ENCODE measurements around the gene PLA2G2F.

Gene PLA2G2F

DNA sequence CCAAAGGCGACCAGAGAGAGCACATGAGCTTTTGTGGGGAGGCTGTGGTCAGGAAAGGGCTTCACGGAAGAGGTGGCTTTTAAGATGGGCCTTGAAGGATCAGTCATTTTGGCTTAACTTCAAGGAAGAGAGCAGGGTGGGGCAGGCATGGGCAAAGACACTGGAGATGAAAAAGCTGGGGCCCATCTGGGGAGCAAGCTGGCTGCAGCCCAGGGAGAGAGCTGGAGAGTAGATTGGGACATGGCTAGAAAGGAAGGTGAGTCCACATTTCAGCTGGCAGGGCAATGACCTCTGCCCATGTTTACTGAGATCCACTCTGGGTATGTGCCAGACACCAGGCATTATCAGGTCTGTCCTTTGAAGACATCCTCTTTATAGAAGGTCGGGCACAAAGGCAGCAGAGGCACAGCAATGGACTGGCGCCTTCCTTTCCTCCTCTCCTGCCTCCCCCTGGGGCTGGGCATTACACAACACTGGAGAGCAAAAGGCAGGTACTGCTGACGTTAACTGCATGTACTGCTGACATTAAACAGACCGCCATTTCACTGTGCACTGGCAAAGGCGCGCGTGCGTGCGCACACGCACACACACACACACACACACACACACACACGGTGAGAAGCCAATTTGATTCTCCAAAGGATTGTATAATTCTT lies 44.6 kb downstream of the PLA2G2F start:
- H3K27ac ChIP-seq (ENCODE audit: low read length): peak overlapping the region; percentile 97
- H3K36me3 ChIP-seq (ENCODE audit: control insufficient read depth in 2 of 2, insufficient read depth in 2 of 2, low read length in 2 of 2): no peaks in the 10 kb centered on the region
- H3K9ac ChIP-seq (ENCODE audit: low read length in 2 of 2): peak overlapping the region; percentile 52 to 66
- H3K27me3 ChIP-seq (ENCODE audit: control insufficient read depth in 1 of 2, insufficient read depth in 2 of 2, low read length in 2 of 2): peaks cover 0 to 2% of the 10 kb centered on the region in 2 donors
- H3K4me3 ChIP-seq (ENCODE audit: low read length in 2 of 2): peak overlapping the region in 1 of 2 donors; percentile 22
- H3K4me1 ChIP-seq (ENCODE audit: control insufficient read depth, insufficient read depth, low read length): peaks cover 67% of the 10 kb centered on the region
- no peaks in the 10 kb centered on the region for H3K9me3 ChIP-seq (ENCODE audit: control insufficient read depth in 2 of 2, low read length in 2 of 2)

DNA sequence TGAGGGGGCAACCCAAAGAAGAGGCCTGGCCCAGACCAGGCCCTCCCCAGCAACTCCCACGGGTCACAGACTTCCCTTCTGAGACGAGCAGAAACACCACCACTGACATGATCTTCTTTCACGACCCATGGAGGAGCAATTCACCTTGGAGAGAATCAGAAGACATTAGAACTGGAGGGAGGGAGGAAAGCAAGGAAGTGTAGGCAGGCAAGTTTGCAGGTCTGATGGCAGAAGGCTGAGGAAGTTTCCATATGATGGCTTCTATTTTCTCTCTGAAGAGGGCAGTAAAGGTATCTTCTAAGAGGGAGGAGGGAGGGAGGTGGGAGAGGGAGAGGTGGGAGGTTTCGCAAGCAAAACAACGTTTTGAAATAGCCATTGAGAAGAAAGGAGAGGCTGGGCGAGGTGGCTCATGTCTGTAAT lies 45.4 kb downstream of the PLA2G2F start:
- Histone ChIP-seq H3K36me3 (ENCODE audit: control insufficient read depth in 2 of 2, insufficient read depth in 2 of 2, low read length in 2 of 2) (no peaks in the 10 kb centered on the region), H3K4me3 (ENCODE audit: low read length in 2 of 2) (peak overlapping the region in 1 of 2 donors; percentile 15), H3K27me3 (ENCODE audit: control insufficient read depth in 1 of 2, insufficient read depth in 2 of 2, low read length in 2 of 2) (peaks cover 0 to 2% of the 10 kb centered on the region in 2 donors), H3K9ac (ENCODE audit: low read length in 2 of 2) (peak overlapping the region; percentile 36 to 52), H3K27ac (ENCODE audit: low read length) (peak overlapping the region; percentile 97), H3K4me1 (ENCODE audit: control insufficient read depth, insufficient read depth, low read length) (peaks cover 65% of the 10 kb centered on the region), H3K9me3 (ENCODE audit: control insufficient read depth in 2 of 2, low read length in 2 of 2) (no peaks in the 10 kb centered on the region)

DNA sequence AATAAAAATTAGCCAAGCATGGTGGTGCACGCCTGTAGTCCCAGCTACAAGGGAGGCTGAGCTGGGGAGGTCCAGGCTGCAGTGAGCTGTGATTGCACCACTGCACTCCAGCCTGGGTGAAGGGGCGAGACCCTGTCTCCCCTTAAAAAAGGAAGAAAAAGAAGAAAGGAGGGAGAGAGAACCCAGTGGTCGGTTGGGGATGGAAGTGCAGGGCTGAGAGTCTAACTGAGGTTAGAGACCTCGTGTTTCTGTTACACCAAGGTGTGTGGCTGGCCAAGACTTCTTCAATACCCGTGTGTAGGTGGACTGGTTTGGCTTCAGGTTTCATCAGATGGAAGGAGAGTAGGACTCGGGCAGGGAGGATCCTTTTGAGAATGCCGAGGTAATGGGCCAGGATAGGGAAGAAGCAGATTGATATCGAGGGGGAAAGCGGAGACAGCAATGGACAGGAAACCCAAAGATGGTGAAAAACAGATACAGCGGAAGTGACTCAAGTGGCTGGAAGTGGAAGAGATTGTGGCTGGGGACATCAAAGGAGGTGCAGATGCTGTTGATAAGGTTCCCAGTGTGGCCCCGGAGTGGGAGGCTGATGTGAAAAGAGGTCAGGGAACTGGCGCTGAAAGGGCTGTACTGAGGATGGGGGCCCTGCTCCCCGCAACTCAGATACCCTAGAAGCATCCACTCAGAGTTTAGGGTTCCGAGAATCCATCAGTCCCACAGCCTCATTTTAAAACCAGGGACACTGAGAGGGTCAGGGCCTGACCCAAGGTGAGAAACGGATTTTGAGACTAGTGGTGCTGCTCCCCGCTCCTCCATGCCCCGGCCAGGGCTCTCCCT lies 46.1 kb downstream of the PLA2G2F start:
- peaks cover 0 to 2% of the 10 kb centered on the region in 2 donors for H3K27me3 ChIP-seq (ENCODE audit: control insufficient read depth in 1 of 2, insufficient read depth in 2 of 2, low read length in 2 of 2)

DNA sequence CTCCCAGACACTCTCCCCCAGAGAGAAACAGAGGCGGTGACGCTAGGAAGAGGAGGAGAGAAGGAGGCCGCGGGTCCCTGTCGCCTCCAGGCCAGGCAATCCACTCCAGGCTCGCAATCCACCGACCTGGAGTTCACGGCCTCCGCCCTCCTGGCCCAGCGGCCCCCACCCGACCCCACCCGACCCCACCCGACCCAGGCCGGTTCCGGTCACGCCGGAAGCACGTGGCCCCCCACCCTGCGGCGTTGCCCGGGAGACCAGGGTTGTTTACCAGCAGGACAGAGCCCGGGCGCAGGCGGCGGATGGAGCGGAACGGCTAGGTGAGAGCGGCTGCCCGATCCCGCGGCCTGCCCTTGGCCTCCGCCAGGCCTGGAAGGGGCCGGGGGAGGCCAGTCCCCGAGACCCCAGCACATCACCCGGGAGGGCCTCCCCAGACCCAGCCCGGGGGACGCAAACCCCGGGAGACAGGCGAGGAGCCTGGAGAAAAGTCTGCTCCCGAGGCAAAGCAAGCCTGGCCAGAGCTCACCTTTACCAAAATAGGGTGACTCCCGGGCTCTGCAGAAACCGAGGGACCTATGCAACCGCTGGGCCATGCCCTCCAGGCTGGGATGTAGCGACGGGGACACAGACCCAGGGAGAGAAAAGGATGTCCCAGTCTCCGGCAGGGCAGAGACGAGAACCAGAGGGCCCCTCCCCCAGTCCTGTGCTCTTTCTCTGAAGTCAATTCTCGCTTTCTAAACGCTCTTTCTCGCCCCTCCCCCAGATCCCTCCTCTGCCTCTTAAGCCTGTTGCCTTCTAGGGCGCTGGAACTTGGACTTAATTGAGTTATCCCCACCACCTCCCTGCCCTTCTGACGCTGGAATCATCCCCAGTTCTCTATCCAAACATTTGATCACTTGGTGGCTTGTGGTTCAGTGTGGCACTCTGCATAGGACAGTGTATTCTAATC lies 47.0 kb downstream of the PLA2G2F start, which contains the start of the genes PLA2G2C and UBXN10:
Gene PLA2G2C (minus strand): TSS at position 685 of the 949 bp plus-strand sequence. CDS start 9,155 bp downstream, outside the sequence.
Gene UBXN10 (plus strand): TSS at position 263 of the 949 bp plus-strand sequence. CDS start 4,466 bp downstream, outside the sequence.
- H3K27ac ChIP-seq (ENCODE audit: low read length): peak within 1 kb of the TSS; percentile 97

More for the DNA sequence above, 46.1 kb downstream of the PLA2G2F start:
- no peaks in the 10 kb centered on the region for H3K36me3 ChIP-seq (ENCODE audit: control insufficient read depth in 2 of 2, insufficient read depth in 2 of 2, low read length in 2 of 2)
- no peaks in the 10 kb centered on the region for H3K9me3 ChIP-seq (ENCODE audit: control insufficient read depth in 2 of 2, low read length in 2 of 2)
- H3K4me1 ChIP-seq (ENCODE audit: control insufficient read depth, insufficient read depth, low read length): peaks cover 60% of the 10 kb centered on the region
- H3K9ac ChIP-seq (ENCODE audit: low read length in 2 of 2): peak overlapping the region; percentile 79 to 94
- peak overlapping the region; percentile 64 to 78 for H3K4me3 ChIP-seq (ENCODE audit: low read length in 2 of 2)
- H3K27ac ChIP-seq (ENCODE audit: low read length): peak overlapping the region; percentile 97

DNA sequence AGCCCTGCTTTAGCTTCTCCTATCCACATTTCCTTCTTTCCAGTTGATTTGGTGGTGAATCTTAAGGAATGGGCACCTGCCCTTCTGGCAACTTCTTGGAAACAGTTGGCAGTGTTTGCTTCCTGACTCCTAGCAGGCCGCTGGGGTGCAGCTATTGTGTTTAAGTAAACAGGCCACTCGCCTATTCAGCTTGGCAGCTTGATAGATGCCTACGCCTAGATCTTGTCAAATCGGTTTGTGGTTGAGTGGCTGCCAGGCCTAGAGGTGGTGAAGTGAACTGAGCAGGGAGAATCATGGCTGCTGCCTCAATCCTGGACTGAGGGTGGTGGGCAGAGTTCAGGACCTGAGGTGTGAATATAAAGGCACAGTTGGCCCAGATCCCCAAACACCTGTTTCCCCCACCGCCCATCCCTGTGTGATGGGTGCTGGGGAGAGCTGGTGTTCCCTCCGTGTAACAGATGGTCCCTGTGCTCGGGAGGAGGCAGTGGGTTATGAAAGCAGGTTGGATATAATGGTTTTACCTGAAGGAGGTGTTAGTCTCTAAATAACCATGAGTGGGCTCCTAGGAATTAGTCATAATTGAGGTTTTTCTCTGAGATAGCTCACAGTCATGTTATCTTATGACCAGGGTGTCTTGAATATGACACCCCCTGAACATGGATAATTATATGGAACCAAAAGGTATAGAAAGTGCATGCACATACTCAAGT lies 48.1 kb downstream of the PLA2G2F start:
- Histone ChIP-seq H3K9ac (ENCODE audit: low read length in 2 of 2) (peak overlapping the region; percentile 91 to 94), H3K27me3 (ENCODE audit: control insufficient read depth in 1 of 2, insufficient read depth in 2 of 2, low read length in 2 of 2) (peaks cover 0 to 2% of the 10 kb centered on the region in 2 donors), H3K36me3 (ENCODE audit: control insufficient read depth in 2 of 2, insufficient read depth in 2 of 2, low read length in 2 of 2) (peaks cover 0 to 4% of the 10 kb centered on the region in 2 donors), H3K4me3 (ENCODE audit: low read length in 2 of 2) (peak overlapping the region; percentile 78 to 79), H3K9me3 (ENCODE audit: control insufficient read depth in 2 of 2, low read length in 2 of 2) (no peaks in the 10 kb centered on the region), H3K27ac (ENCODE audit: low read length) (peak overlapping the region; percentile 97), H3K4me1 (ENCODE audit: control insufficient read depth, insufficient read depth, low read length) (peaks cover 66% of the 10 kb centered on the region)

More for the DNA sequence above, 47.0 kb downstream of the PLA2G2F start, which contains the start of the genes PLA2G2C and UBXN10:
- Histone ChIP-seq H3K9me3 (ENCODE audit: control insufficient read depth in 2 of 2, low read length in 2 of 2) (no peaks in the 10 kb centered on the region), H3K27me3 (ENCODE audit: control insufficient read depth in 1 of 2, insufficient read depth in 2 of 2, low read length in 2 of 2) (peaks cover 0 to 2% of the 10 kb centered on the region in 2 donors), H3K9ac (ENCODE audit: low read length in 2 of 2) (peak within 1 kb of the TSS; percentile 91 to 94), H3K4me3 (ENCODE audit: low read length in 2 of 2) (peak within 1 kb of the TSS; percentile 78 to 79), H3K4me1 (ENCODE audit: control insufficient read depth, insufficient read depth, low read length) (peaks cover 62% of the 10 kb centered on the region), H3K36me3 (ENCODE audit: control insufficient read depth in 2 of 2, insufficient read depth in 2 of 2, low read length in 2 of 2) (no peaks in the 10 kb centered on the region)

DNA sequence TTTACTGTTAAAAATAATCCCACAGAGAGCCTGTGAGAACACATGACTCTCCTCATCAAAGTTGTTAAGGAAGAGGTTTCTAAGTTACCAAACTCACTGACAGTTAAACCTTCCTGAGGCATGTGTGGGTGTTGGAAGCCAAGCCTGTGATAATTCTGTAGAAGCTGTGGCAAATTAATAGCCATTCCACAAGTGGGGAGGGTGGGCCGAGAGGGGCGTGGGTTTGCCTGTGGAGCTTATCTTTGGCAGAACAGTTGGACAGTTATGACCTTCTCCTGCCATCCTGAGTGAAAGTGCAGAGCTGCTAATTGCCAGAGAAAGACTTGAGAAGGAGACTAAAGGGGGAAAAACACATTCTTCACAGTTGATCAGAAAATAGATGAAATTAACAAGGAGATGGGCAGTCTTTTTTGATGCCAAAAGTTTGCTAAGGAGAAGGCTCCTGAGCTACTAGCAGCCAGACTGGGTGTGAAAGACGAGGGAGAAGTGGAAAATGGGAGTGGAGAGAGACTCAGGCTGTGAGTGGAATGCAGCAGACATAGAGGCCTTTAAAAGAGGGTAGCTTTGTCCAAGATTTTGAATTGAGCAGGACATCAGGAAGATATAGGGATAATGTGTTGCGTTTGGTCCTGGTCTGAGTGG lies 48.8 kb downstream of the PLA2G2F start:
- Histone ChIP-seq H3K36me3 (ENCODE audit: control insufficient read depth in 2 of 2, insufficient read depth in 2 of 2, low read length in 2 of 2) (peaks cover 0 to 4% of the 10 kb centered on the region in 2 donors), H3K27ac (ENCODE audit: low read length) (peak overlapping the region; percentile 97), H3K27me3 (ENCODE audit: control insufficient read depth in 1 of 2, insufficient read depth in 2 of 2, low read length in 2 of 2) (peaks cover 0 to 2% of the 10 kb centered on the region in 2 donors), H3K4me3 (ENCODE audit: low read length in 2 of 2) (peak overlapping the region; percentile 78 to 79), H3K4me1 (ENCODE audit: control insufficient read depth, insufficient read depth, low read length) (peaks cover 68% of the 10 kb centered on the region), H3K9ac (ENCODE audit: low read length in 2 of 2) (peak overlapping the region; percentile 91 to 94), H3K9me3 (ENCODE audit: control insufficient read depth in 2 of 2, low read length in 2 of 2) (no peaks in the 10 kb centered on the region)

DNA sequence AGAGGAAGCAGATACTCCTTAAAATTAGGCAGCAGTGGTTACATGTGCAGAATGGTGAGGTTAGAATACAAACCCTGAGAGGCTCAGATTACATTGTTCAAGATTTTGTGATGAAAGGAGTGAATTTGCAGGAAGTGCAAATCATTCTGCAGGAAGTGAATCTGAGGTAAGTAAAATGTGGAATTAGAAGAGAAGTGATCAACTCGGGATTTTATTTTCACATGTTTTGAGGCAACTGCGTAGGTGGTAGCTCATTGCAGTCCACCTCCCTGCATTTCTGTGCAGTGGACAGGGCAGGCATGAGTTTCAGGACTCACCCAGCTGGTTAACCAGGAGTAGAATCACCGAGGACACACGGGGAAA lies 49.3 kb downstream of the PLA2G2F start:
- H3K4me3 ChIP-seq (ENCODE audit: low read length in 2 of 2): peak overlapping the region in 1 of 2 donors; percentile 79
- peaks cover 63% of the 10 kb centered on the region for H3K4me1 ChIP-seq (ENCODE audit: control insufficient read depth, insufficient read depth, low read length)
- H3K9me3 ChIP-seq (ENCODE audit: control insufficient read depth in 2 of 2, low read length in 2 of 2): no peaks in the 10 kb centered on the region
- H3K9ac ChIP-seq (ENCODE audit: low read length in 2 of 2): no peak overlapping the region
- H3K27ac ChIP-seq (ENCODE audit: low read length): no peak overlapping the region
- H3K36me3 ChIP-seq (ENCODE audit: control insufficient read depth in 2 of 2, insufficient read depth in 2 of 2, low read length in 2 of 2): peaks cover 0 to 4% of the 10 kb centered on the region in 2 donors
- H3K27me3 ChIP-seq (ENCODE audit: control insufficient read depth in 1 of 2, insufficient read depth in 2 of 2, low read length in 2 of 2): peaks cover 0 to 2% of the 10 kb centered on the region in 2 donors

DNA sequence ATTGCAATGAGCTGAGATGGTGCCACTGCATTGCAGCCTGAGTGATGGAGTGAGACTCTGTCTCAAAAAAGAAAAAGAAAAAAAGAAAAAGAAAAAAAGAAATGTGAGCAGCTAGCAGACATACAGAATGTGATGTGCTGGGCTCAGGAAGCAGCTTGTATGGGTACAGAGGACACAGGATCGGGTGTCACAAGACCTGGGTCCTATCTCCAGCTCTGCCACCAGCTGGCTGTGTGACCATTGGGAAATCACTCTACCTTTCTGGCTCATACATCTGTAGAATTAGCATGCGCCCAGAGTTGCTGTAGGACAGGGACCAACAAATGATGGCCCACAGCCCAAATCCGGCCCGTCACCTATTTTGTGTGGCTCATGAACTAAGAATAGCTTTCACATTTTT lies 50.5 kb downstream of the PLA2G2F start:
- peaks cover 54% of the 10 kb centered on the region for H3K4me1 ChIP-seq (ENCODE audit: control insufficient read depth, insufficient read depth, low read length)
- H3K9ac ChIP-seq (ENCODE audit: low read length in 2 of 2): no peak overlapping the region
- H3K36me3 ChIP-seq (ENCODE audit: control insufficient read depth in 2 of 2, insufficient read depth in 2 of 2, low read length in 2 of 2): peaks cover 0 to 4% of the 10 kb centered on the region in 2 donors
- H3K9me3 ChIP-seq (ENCODE audit: control insufficient read depth in 2 of 2, low read length in 2 of 2): no peaks in the 10 kb centered on the region
- H3K27ac ChIP-seq (ENCODE audit: low read length): no peak overlapping the region
- peaks cover 0 to 2% of the 10 kb centered on the region in 2 donors for H3K27me3 ChIP-seq (ENCODE audit: control insufficient read depth in 1 of 2, insufficient read depth in 2 of 2, low read length in 2 of 2)
- no peak overlapping the region for H3K4me3 ChIP-seq (ENCODE audit: low read length in 2 of 2)
